Fibroblast of lung (primary cell): ENCODE data around the gene NEB. TPM values are rescaled to one million over a fixed set of nuclear protein-coding genes. Genes with fewer than 3 reads are reported as not detected.
A peak's percentile ranks its signal among the peaks of the same experiment; 100 is the strongest.
"Not testable (repeated sequence)": the region's sequence is repeated elsewhere in the genome, so short reads cannot be mapped to it uniquely, and the experiment has no call there.

ENCODE experiments used
- DNase-seq, 2 donors: peaks; one replicate each; pipeline versions ENCODE4 v3.0.0 to v3.0.0-alpha.2; 2010; ENCODE audit warnings: low read depth in 2 of 2
- H2AFZ ChIP-seq: 2 replicates; pipeline ENCODE4 v1.5.1; 2012; ENCODE audit warnings: low read length, control low read depth, inconsistent platforms
- H3K27ac ChIP-seq: 2 replicates; pipeline ENCODE4 v1.5.1; 2011; ENCODE audit warnings: low read length, control low read depth; ENCODE audit not compliant: insufficient read depth
- H3K27me3 ChIP-seq: 2 replicates; pipeline ENCODE4 v1.5.1; 2011; ENCODE audit warnings: mild to moderate bottlenecking, low read length; ENCODE audit not compliant: control insufficient read depth, insufficient read depth
- H3K36me3 ChIP-seq: 2 replicates; pipeline ENCODE4 v1.5.1; 2011; ENCODE audit warnings: low read length; ENCODE audit not compliant: control insufficient read depth, insufficient read depth
- H3K4me1 ChIP-seq: 2 replicates; pipeline ENCODE4 v1.5.1; 2011; ENCODE audit warnings: low read length; ENCODE audit not compliant: control insufficient read depth, insufficient read depth; ENCODE audit errors: extremely low read depth
- H3K4me2 ChIP-seq: 2 replicates; pipeline ENCODE4 v1.5.1; 2011; ENCODE audit warnings: low read length, control low read depth; ENCODE audit not compliant: insufficient read depth; ENCODE audit errors: extremely low read depth
- H3K4me3 ChIP-seq, 4 experiments: fragments of 200-600 bp in 1 of 4; sonication (generic) in 1 of 4; replicated peaks in 1 of 4; 2 replicates each; pipeline ENCODE4 v1.5.1; 2011 to 2016; ENCODE audit warnings: low read length in 4 of 4, low read depth in 3 of 4, mild to moderate bottlenecking in 3 of 4, control low read depth in 2 of 4, inconsistent platforms in 1 of 4, mixed read lengths in 1 of 4; ENCODE audit not compliant: insufficient read depth in 1 of 4; ENCODE audit errors: control extremely low read depth in 1 of 4
- H3K79me2 ChIP-seq: 2 replicates; pipeline ENCODE4 v1.5.1; 2012; ENCODE audit warnings: mild to moderate bottlenecking, low read length, inconsistent platforms; ENCODE audit not compliant: control insufficient read depth, insufficient read depth
- H3K9ac ChIP-seq: 2 replicates; pipeline ENCODE4 v1.5.1; 2011; ENCODE audit warnings: mild to moderate bottlenecking, low read length, control low read depth; ENCODE audit not compliant: insufficient read depth
- H3K9me3 ChIP-seq: 2 replicates; pipeline ENCODE4 v1.5.1; 2012; ENCODE audit warnings: low read depth, low read length; ENCODE audit not compliant: control insufficient read depth, insufficient read depth
- H4K20me1 ChIP-seq: 2 replicates; pipeline ENCODE4 v1.5.1; 2011; ENCODE audit warnings: low read length; ENCODE audit not compliant: control insufficient read depth, insufficient read depth; ENCODE audit errors: extremely low read depth
- EZH2 ChIP-seq: IDR thresholded peaks from 2 replicates; pipeline ENCODE4 v1.5.1; 2012; ENCODE audit warnings: low read length, control low read depth, mild to moderate bottlenecking; ENCODE audit errors: missing control alignments
- polyA plus RNA-seq, 2 donors: library from polyadenylated mRNA; depleted of rRNA in 1 of 2; stranded (reverse) in 1 of 2; unstranded in 1 of 2; fragments of >200 nt; gene quantifications; 2 replicates each; pipeline ENCODE4 v1.2.1, GENCODE V29; 2011 to 2012; ENCODE audit warnings: missing spikeins in 1 of 2
- total RNA-seq: library from RNA; depleted of rRNA; stranded (reverse); fragments of >200 nt; gene quantifications from 2 replicates; pipeline ENCODE4 v1.2.1, GENCODE V29; 2014
- TF ChIP-seq, protein P1 (sequence below), 2 donors: IDR thresholded peaks in 1 of 2; conservative IDR thresholded peaks in 1 of 2; 1 replicate in 1 of 2; 2 replicates in 1 of 2; pipeline ENCODE4 v1.5.1; 2011 to 2012; ENCODE audit warnings: low read length in 2 of 2, control low read depth in 1 of 2, inconsistent platforms in 1 of 2, low read depth in 1 of 2, mild to moderate bottlenecking in 1 of 2

The NEB gene
- total and polyA plus RNA-seq, 2 donors (not counting 1 experiment from before 2014, with no cell fraction given), result 0.17 to 0.26 TPM

DNA sequence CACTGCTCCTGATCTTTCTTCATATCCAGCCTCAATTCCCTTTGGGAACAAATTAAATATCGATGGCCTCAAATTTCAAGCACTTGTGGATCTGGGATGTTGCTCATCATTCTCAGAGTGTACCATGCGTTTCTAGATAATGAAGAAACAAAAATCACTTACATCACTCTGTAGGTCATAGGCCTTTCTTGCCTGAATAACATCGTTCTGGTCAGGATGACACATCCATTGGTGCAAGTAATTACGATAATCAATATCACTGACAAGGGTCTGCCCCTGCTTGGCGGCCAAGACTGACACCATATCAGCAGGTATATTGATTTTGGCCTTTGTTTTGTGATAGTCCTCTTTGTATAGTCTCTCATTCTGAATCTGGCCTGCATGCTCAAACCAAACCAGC is 167.3 kb downstream of the NEB start:
- no peak overlapping the region for H2AFZ ChIP-seq
- no peak overlapping the region for H3K4me3 ChIP-seq
- no peak for TF ChIP-seq EZH2
- TF ChIP-seq, protein P1, sequence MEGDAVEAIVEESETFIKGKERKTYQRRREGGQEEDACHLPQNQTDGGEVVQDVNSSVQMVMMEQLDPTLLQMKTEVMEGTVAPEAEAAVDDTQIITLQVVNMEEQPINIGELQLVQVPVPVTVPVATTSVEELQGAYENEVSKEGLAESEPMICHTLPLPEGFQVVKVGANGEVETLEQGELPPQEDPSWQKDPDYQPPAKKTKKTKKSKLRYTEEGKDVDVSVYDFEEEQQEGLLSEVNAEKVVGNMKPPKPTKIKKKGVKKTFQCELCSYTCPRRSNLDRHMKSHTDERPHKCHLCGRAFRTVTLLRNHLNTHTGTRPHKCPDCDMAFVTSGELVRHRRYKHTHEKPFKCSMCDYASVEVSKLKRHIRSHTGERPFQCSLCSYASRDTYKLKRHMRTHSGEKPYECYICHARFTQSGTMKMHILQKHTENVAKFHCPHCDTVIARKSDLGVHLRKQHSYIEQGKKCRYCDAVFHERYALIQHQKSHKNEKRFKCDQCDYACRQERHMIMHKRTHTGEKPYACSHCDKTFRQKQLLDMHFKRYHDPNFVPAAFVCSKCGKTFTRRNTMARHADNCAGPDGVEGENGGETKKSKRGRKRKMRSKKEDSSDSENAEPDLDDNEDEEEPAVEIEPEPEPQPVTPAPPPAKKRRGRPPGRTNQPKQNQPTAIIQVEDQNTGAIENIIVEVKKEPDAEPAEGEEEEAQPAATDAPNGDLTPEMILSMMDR (conservative IDR thresholded peaks at IDR 0.05 in 1 of 2, IDR thresholded peaks at IDR 0.05 in 1 of 2; ENCODE audit: low read depth in 1 of 2, low read length in 2 of 2), result no peak
- H3K4me2 ChIP-seq, result no peak overlapping the region
- no peak for DNase-seq
- no peaks in the 10 kb centered on the region for H3K27me3 ChIP-seq
- H3K79me2 ChIP-seq, result no peaks in the 10 kb centered on the region
- H3K27ac ChIP-seq, result no peak overlapping the region
- H3K4me1 ChIP-seq, result no peaks in the 10 kb centered on the region
- no peaks in the 10 kb centered on the region for H4K20me1 ChIP-seq
- H3K36me3 ChIP-seq, result no peaks in the 10 kb centered on the region
- H3K9me3 ChIP-seq, result no peaks in the 10 kb centered on the region
- no peak overlapping the region for H3K9ac ChIP-seq

DNA sequence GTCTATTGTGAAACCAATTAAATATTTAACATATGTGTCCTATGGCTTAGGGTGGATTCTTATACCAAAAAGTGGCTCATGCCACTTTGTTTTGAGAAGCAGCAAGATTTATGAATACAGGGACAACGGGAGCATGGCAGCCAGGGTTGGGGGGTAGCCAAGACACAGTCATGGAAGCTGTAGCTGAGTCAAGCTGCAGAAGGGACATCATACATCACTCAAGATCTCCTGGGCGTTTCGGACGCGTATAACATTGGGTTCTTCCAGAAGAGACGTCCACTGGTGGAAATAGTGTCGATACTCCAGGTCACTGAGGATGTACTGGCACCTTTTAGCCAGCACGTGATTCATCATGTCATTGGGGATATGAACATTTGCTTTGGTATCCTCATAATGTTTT is 171.9 kb downstream of the NEB start:
- no peaks in the 10 kb centered on the region for H3K4me1 ChIP-seq
- TF ChIP-seq, protein P1 (conservative IDR thresholded peaks at IDR 0.05 in 1 of 2, IDR thresholded peaks at IDR 0.05 in 1 of 2; ENCODE audit: low read depth in 1 of 2, low read length in 2 of 2), result no peak
- no peak for TF ChIP-seq EZH2
- H3K9ac ChIP-seq, result no peak overlapping the region
- no peak for DNase-seq
- no peak overlapping the region for H2AFZ ChIP-seq
- no peaks in the 10 kb centered on the region for H4K20me1 ChIP-seq
- H3K4me2 ChIP-seq, result no peak overlapping the region
- no peaks in the 10 kb centered on the region for H3K9me3 ChIP-seq
- no peak overlapping the region for H3K27ac ChIP-seq
- H3K4me3 ChIP-seq, result no peak overlapping the region
- no peaks in the 10 kb centered on the region for H3K27me3 ChIP-seq
- no peaks in the 10 kb centered on the region for H3K79me2 ChIP-seq
- no peaks in the 10 kb centered on the region for H3K36me3 ChIP-seq

DNA sequence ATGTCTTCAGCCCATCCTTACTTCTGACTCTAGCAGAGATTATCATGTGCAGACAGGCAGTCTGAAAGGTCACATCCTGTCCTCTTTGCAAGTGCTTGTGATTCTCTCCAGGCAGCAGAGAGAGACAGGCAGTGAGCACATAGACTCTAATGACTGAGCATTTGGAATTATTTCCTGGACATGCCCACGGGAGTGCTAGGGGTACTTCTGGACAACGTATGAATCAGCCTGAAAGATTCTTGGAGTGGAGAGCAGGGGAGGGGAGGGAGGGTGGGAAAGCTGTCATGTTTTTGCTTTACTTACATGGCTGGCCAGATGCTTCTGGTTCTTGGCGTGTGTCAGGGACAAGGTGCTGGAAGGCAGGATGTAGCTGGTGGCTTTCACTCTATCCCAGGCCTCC is 174.0 kb downstream of the NEB start:
- H3K79me2 ChIP-seq, result no peaks in the 10 kb centered on the region
- H3K27me3 ChIP-seq, result no peaks in the 10 kb centered on the region
- H4K20me1 ChIP-seq, result no peaks in the 10 kb centered on the region
- no peak overlapping the region for H3K4me2 ChIP-seq
- no peaks in the 10 kb centered on the region for H3K4me1 ChIP-seq
- TF ChIP-seq EZH2, result no peak
- TF ChIP-seq, protein P1 (conservative IDR thresholded peaks at IDR 0.05 in 1 of 2, IDR thresholded peaks at IDR 0.05 in 1 of 2; ENCODE audit: low read depth in 1 of 2, low read length in 2 of 2), result no peak
- H3K9ac ChIP-seq, result no peak overlapping the region
- peak; percentile 41 to 80 for DNase-seq
- H3K27ac ChIP-seq, result no peak overlapping the region
- no peak overlapping the region for H2AFZ ChIP-seq
- H3K36me3 ChIP-seq, result no peaks in the 10 kb centered on the region
- H3K4me3 ChIP-seq, result no peak overlapping the region
- no peaks in the 10 kb centered on the region for H3K9me3 ChIP-seq

DNA sequence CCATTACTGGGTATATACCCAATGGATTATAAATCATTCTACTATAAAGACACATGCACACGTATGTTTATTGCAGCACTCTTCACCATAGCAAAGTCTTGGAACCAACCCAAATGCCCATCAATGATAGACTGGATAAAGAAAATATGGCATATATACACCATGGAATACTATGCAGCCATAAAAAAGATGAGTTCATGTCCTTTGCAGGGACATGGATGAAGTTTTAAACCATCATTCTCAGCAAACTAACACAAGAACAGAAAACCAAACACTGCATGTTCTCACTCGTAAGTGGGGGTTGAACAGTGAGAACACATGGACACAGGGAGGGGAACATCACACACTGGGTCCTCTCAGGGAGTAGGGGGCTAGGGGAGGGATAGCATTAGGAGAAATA is 174.8 kb downstream of the NEB start:
- H3K9ac ChIP-seq, H3K9me3 ChIP-seq, H4K20me1 ChIP-seq, H3K4me1 ChIP-seq, H3K27ac ChIP-seq, H3K27me3 ChIP-seq, H3K4me3 ChIP-seq, H2AFZ ChIP-seq, H3K4me2 ChIP-seq, DNase-seq, H3K36me3 ChIP-seq, H3K79me2 ChIP-seq: not testable (repeated sequence)

DNA sequence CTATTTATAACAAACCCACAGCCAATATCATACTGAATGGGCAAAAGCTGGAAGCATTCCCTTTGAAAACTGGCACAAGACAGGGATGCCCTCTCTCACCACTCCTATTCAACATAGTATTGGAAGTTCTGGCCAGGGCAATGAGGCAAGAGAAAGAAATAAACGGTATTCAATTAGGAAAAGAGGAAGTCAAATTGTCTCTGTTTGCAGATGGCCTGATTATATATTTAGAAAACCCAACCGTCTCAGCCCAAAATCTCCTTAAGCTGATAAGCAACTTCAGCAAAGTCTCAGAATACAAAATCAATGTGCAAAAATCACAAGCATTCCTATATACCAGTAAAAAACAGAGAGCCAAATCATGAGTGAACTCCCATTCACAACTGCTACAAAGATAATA is 176.4 kb downstream of the NEB start:
- H3K4me3 ChIP-seq, H3K4me2 ChIP-seq, H3K27me3 ChIP-seq, H3K9me3 ChIP-seq, H4K20me1 ChIP-seq, H3K27ac ChIP-seq, DNase-seq, H3K4me1 ChIP-seq, H3K36me3 ChIP-seq, H2AFZ ChIP-seq, H3K79me2 ChIP-seq, H3K9ac ChIP-seq: not testable (repeated sequence)
